Neural progenitor cell (in vitro differentiated cells): ENCODE measurements around the gene SMC5. TPM values are rescaled to one million over a fixed set of nuclear protein-coding genes. Genes with fewer than 3 reads are reported as not detected.

Experiments used
- DNase-seq: peaks from one replicate; pipeline ENCODE4 v3.0.0-alpha.2; 2016; ENCODE audit warnings: low spot score
- H2AFZ ChIP-seq: fragments of 200-600 bp; sonication (generic); replicated peaks from 2 replicates; pipeline ENCODE4 v1.6.1; 2016; ENCODE audit warnings: antibody characterized with exemption
- H3F3A ChIP-seq: fragments of 200-600 bp; sonication (generic); 2 replicates; pipeline ENCODE4 v1.6.1; 2016; ENCODE audit warnings: antibody characterized with exemption, low read depth
- H3K27ac ChIP-seq: fragments of 200-600 bp; sonication (generic); 2 replicates; pipeline ENCODE4 v1.5.1; 2016; ENCODE audit warnings: mild to moderate bottlenecking
- H3K27me3 ChIP-seq: fragments of 200-600 bp; sonication (generic); 2 replicates; pipeline ENCODE4 v1.6.1; 2016; ENCODE audit warnings: mild to moderate bottlenecking, moderate library complexity
- H3K36me3 ChIP-seq: fragments of 200-600 bp; sonication (generic); 2 replicates; pipeline ENCODE4 v1.5.1; 2016
- H3K4me1 ChIP-seq: fragments of 200-600 bp; sonication (generic); 2 replicates; pipeline ENCODE4 v1.6.1; 2016; ENCODE audit warnings: mixed run types
- H3K4me2 ChIP-seq: fragments of 200-600 bp; sonication (generic); 2 replicates; pipeline ENCODE4 v1.6.1; 2016
- H3K4me3 ChIP-seq: fragments of 200-600 bp; sonication (generic); 2 replicates; pipeline ENCODE4 v1.5.1; 2016
- H3K79me2 ChIP-seq: fragments of 200-600 bp; sonication (generic); 2 replicates; pipeline ENCODE4 v1.6.1; 2016; ENCODE audit warnings: low read depth
- H3K9ac ChIP-seq: fragments of 200-600 bp; sonication (generic); 2 replicates; pipeline ENCODE4 v1.6.1; 2016
- H3K9me3 ChIP-seq: fragments of 200-600 bp; sonication (generic); 2 replicates; pipeline ENCODE4 v1.5.1; 2016; ENCODE audit warnings: low read depth
- H4K20me1 ChIP-seq: fragments of 200-600 bp; sonication (generic); 2 replicates; pipeline ENCODE4 v1.6.1; 2016; ENCODE audit warnings: low read depth
- H3K27ac Mint-ChIP-seq: 3 replicates; pipeline ENCODE4 v1.8.0; 2021; ENCODE audit warnings: mixed read lengths
- H3K27me3 Mint-ChIP-seq: 2 replicates; pipeline ENCODE4 v1.8.0; 2022; ENCODE audit warnings: low read depth, mild to moderate bottlenecking, inconsistent platforms, moderate library complexity, mixed read lengths; ENCODE audit not compliant: insufficient read depth
- H3K36me3 Mint-ChIP-seq: 3 replicates; pipeline ENCODE4 v1.8.0; 2021; ENCODE audit warnings: mixed read lengths
- H3K4me1 Mint-ChIP-seq: 3 replicates; pipeline ENCODE4 v1.8.0; 2021; ENCODE audit warnings: mixed read lengths
- H3K4me3 Mint-ChIP-seq: 3 replicates; pipeline ENCODE4 v1.8.0; 2021; ENCODE audit warnings: mild to moderate bottlenecking, moderate library complexity, mixed read lengths
- H3K9me3 Mint-ChIP-seq: 3 replicates; pipeline ENCODE4 v1.8.0; 2020; ENCODE audit warnings: mixed read lengths
- EZH2 ChIP-seq: fragments of 200-600 bp; sonication (generic); IDR thresholded peaks from 2 replicates; pipeline ENCODE4 v1.6.1; 2017; ENCODE audit warnings: antibody characterized with exemption, mild to moderate bottlenecking, moderate library complexity
- EZH2phosphoT487 ChIP-seq: fragments of 200-600 bp; sonication (generic); IDR thresholded peaks from 2 replicates; pipeline ENCODE4 v1.6.1; 2017; ENCODE audit warnings: antibody characterized with exemption
- total RNA-seq: library from RNA; depleted of rRNA; stranded (reverse); fragments of >200 nt; gene quantifications from 2 replicates; pipeline ENCODE4 v1.2.3, GENCODE V29; 2015; ENCODE audit warnings: low replicate concordance
- TF ChIP-seq, protein P1 (sequence below): fragments of 200-600 bp; sonication (generic); IDR thresholded peaks from 2 replicates; pipeline ENCODE4 v1.5.1; 2017; ENCODE audit warnings: antibody characterized with exemption, mild to moderate bottlenecking

The SMC5 gene
- total RNA-seq, 1 donor from 2014 or later, result 63.1 TPM

GRCh38 chr9:70389188-70389587, 130.4 kb downstream of the SMC5 start:
- Histone ChIP-seq H3K9ac (no peak overlapping the region), H3F3A (peaks cover 4% of the 10 kb centered on the region), H3K27me3 (no peaks in the 10 kb centered on the region), H3K4me2 (no peak overlapping the region), H3K4me3 (no peak overlapping the region), H2AFZ (no peak overlapping the region), H3K79me2 (no peaks in the 10 kb centered on the region), H3K36me3 (no peaks in the 10 kb centered on the region), H3K9me3 (no peaks in the 10 kb centered on the region), H4K20me1 (no peaks in the 10 kb centered on the region), H3K4me1 (peaks cover 10% of the 10 kb centered on the region), H3K27ac (no peak overlapping the region)
- peaks cover 4% of the 10 kb centered on the region for H3K27me3 Mint-ChIP-seq
- no peaks in the 10 kb centered on the region for H3K9me3 Mint-ChIP-seq
- TF ChIP-seq, protein P1, sequence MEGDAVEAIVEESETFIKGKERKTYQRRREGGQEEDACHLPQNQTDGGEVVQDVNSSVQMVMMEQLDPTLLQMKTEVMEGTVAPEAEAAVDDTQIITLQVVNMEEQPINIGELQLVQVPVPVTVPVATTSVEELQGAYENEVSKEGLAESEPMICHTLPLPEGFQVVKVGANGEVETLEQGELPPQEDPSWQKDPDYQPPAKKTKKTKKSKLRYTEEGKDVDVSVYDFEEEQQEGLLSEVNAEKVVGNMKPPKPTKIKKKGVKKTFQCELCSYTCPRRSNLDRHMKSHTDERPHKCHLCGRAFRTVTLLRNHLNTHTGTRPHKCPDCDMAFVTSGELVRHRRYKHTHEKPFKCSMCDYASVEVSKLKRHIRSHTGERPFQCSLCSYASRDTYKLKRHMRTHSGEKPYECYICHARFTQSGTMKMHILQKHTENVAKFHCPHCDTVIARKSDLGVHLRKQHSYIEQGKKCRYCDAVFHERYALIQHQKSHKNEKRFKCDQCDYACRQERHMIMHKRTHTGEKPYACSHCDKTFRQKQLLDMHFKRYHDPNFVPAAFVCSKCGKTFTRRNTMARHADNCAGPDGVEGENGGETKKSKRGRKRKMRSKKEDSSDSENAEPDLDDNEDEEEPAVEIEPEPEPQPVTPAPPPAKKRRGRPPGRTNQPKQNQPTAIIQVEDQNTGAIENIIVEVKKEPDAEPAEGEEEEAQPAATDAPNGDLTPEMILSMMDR, result no peak
- no peak for TF ChIP-seq EZH2phosphoT487
- no peak for TF ChIP-seq EZH2
- no peaks in the 10 kb centered on the region for H3K36me3 Mint-ChIP-seq
- H3K27ac Mint-ChIP-seq, result no peak overlapping the region
- DNase-seq, result no peak
- H3K4me1 Mint-ChIP-seq, result peaks cover 7% of the 10 kb centered on the region
- H3K4me3 Mint-ChIP-seq, result no peak overlapping the region

GRCh38 chr9:70389621-70390266, 131.0 kb downstream of the SMC5 start:
- Histone ChIP-seq H3K79me2 (no peaks in the 10 kb centered on the region), H3K4me2 (no peak overlapping the region), H3K4me1 (peaks cover 10% of the 10 kb centered on the region), H3K27me3 (no peaks in the 10 kb centered on the region), H3K9ac (no peak overlapping the region), H2AFZ (no peak overlapping the region), H4K20me1 (no peaks in the 10 kb centered on the region), H3K9me3 (no peaks in the 10 kb centered on the region), H3K36me3 (no peaks in the 10 kb centered on the region), H3K27ac (no peak overlapping the region), H3K4me3 (no peak overlapping the region), H3F3A (peaks cover 4% of the 10 kb centered on the region)
- DNase-seq, result peak; percentile 26
- TF ChIP-seq EZH2, result no peak
- TF ChIP-seq, protein P1, result no peak
- no peak for TF ChIP-seq EZH2phosphoT487
- H3K9me3 Mint-ChIP-seq, result no peaks in the 10 kb centered on the region
- H3K4me3 Mint-ChIP-seq, result peak overlapping the region; percentile 50
- H3K27me3 Mint-ChIP-seq, result peaks cover 4% of the 10 kb centered on the region
- H3K27ac Mint-ChIP-seq, result no peak overlapping the region
- H3K4me1 Mint-ChIP-seq, result peaks cover 7% of the 10 kb centered on the region
- no peaks in the 10 kb centered on the region for H3K36me3 Mint-ChIP-seq

- Mint-ChIP-seq H3K36me3 (no peaks in the 10 kb centered on the region), H3K27ac (no peak overlapping the region), H3K9me3 (no peaks in the 10 kb centered on the region), H3K4me1 (peaks cover 5% of the 10 kb centered on the region), H3K27me3 (peaks cover 4% of the 10 kb centered on the region), H3K4me3 (no peak overlapping the region)
- Histone ChIP-seq H4K20me1 (no peaks in the 10 kb centered on the region), H3K27ac (no peak overlapping the region), H3F3A (peaks cover 4% of the 10 kb centered on the region), H3K4me1 (peaks cover 10% of the 10 kb centered on the region), H3K79me2 (no peaks in the 10 kb centered on the region), H3K36me3 (no peaks in the 10 kb centered on the region), H3K27me3 (no peaks in the 10 kb centered on the region), H3K9me3 (no peaks in the 10 kb centered on the region), H3K4me2 (peak overlapping the region; percentile 40), H3K9ac (no peak overlapping the region), H3K4me3 (no peak overlapping the region), H2AFZ (no peak overlapping the region)
- no peak for DNase-seq
- no peak for TF ChIP-seq EZH2
- no peak for TF ChIP-seq EZH2phosphoT487
- TF ChIP-seq, protein P1, result no peak
Observed at GRCh38 chr9:70390933-70391341, 132.2 kb downstream of the SMC5 start.
